ENCODE measurements around the gene CDKN2B. TPM values are rescaled to one million over a fixed set of nuclear protein-coding genes. Genes with fewer than 3 reads are reported as not detected.
"Not testable (repeated sequence)": the region's sequence is repeated elsewhere in the genome, so short reads cannot be mapped to it uniquely, and the experiment has no call there.

Gene CDKN2B
- total RNA-seq, 1 experiment from 2014 or later: 0.05 TPM

GRCh38 chr9:21964925-21965385, 44.1 kb downstream of the CDKN2B start:
- Histone ChIP-seq H3K27me3 (ENCODE audit: control insufficient read depth, insufficient read depth, low read length) (no peaks in the 10 kb centered on the region), H3K27ac (ENCODE audit: low read length) (no peak overlapping the region), H3K9me3 (ENCODE audit: control insufficient read depth, insufficient read depth, low read depth, low read length) (no peaks in the 10 kb centered on the region), H3K4me3 (ENCODE audit: low read depth in 2 of 2, low read length in 2 of 2) (no peak overlapping the region), H3K36me3 (ENCODE audit: control insufficient read depth, insufficient read depth, low read length) (no peaks in the 10 kb centered on the region), H3K4me1 (ENCODE audit: control insufficient read depth, insufficient read depth, low read length) (no peaks in the 10 kb centered on the region)
- intact Hi-C loops (cut with micrococcal nuclease; ENCODE audit: unreplicated experiment) (no loop called here), in situ Hi-C loops (cut with HindIII; ENCODE audit: low pct_unique_long_range_greater_than_20kb, low sequenced_read_pairs) (no loop called here)
- BruUV-seq (replicated peaks): no TSS peak
- no peak for ATAC-seq
- POLR2A ChIA-PET: no interaction called here
- CTCF ChIA-PET: no interaction called here
- no peak for DNase-seq (ENCODE audit: low read depth, low spot score)
- TF ChIP-seq POLR2AphosphoS5 (IDR thresholded peaks at IDR 0.05; ENCODE audit: low read depth, low read length) (no peak), TCF7L2 (IDR thresholded peaks at IDR 0.05; ENCODE audit: low read depth, low read length) (no peak), CTCF (IDR thresholded peaks at IDR 0.05) (no peak), SIN3A (IDR thresholded peaks at IDR 0.05; ENCODE audit: borderline replicate concordance, insufficient read depth, low read depth, low read length) (no peak), REST (IDR thresholded peaks at IDR 0.05; ENCODE audit: insufficient read depth in 1 of 2, low read depth in 2 of 2, low read length in 1 of 2) (no peak)

GRCh38 chr9:21961569-21961968, 47.5 kb downstream of the CDKN2B start:
- Histone ChIP-seq H3K4me3 (ENCODE audit: low read depth in 2 of 2, low read length in 2 of 2) (no peak overlapping the region), H3K27ac (ENCODE audit: low read length) (no peak overlapping the region), H3K4me1 (ENCODE audit: control insufficient read depth, insufficient read depth, low read length) (no peaks in the 10 kb centered on the region), H3K9me3 (ENCODE audit: control insufficient read depth, insufficient read depth, low read depth, low read length) (no peaks in the 10 kb centered on the region), H3K36me3 (ENCODE audit: control insufficient read depth, insufficient read depth, low read length) (no peaks in the 10 kb centered on the region), H3K27me3 (ENCODE audit: control insufficient read depth, insufficient read depth, low read length) (no peaks in the 10 kb centered on the region)
- CTCF ChIA-PET: no interaction called here
- TF ChIP-seq CTCF (IDR thresholded peaks at IDR 0.05): no peak
- no peak for TF ChIP-seq TCF7L2 (IDR thresholded peaks at IDR 0.05; ENCODE audit: low read depth, low read length)
- no peak for TF ChIP-seq REST (IDR thresholded peaks at IDR 0.05; ENCODE audit: insufficient read depth in 1 of 2, low read depth in 2 of 2, low read length in 1 of 2)
- TF ChIP-seq SIN3A (IDR thresholded peaks at IDR 0.05; ENCODE audit: borderline replicate concordance, insufficient read depth, low read depth, low read length): no peak
- no peak for TF ChIP-seq POLR2AphosphoS5 (IDR thresholded peaks at IDR 0.05; ENCODE audit: low read depth, low read length)
- POLR2A ChIA-PET: no interaction called here
- in situ Hi-C loops (cut with HindIII; ENCODE audit: low pct_unique_long_range_greater_than_20kb, low sequenced_read_pairs) (no loop called here), intact Hi-C loops (cut with micrococcal nuclease; ENCODE audit: unreplicated experiment) (no loop called here)
- DNase-seq (ENCODE audit: low read depth, low spot score) (no peak), ATAC-seq (no peak)
- BruUV-seq (replicated peaks): no TSS peak

GRCh38 chr9:21959268-21959667, 49.8 kb downstream of the CDKN2B start:
- H3K4me3 ChIP-seq (ENCODE audit: low read depth in 2 of 2, low read length in 2 of 2); intact Hi-C loops (cut with micrococcal nuclease; ENCODE audit: unreplicated experiment); H3K36me3 ChIP-seq (ENCODE audit: control insufficient read depth, insufficient read depth, low read length); DNase-seq (ENCODE audit: low read depth, low spot score); H3K27ac ChIP-seq (ENCODE audit: low read length); H3K9me3 ChIP-seq (ENCODE audit: control insufficient read depth, insufficient read depth, low read depth, low read length); CTCF ChIA-PET; ATAC-seq; H3K4me1 ChIP-seq (ENCODE audit: control insufficient read depth, insufficient read depth, low read length); POLR2A ChIA-PET; BruUV-seq (replicated peaks); H3K27me3 ChIP-seq (ENCODE audit: control insufficient read depth, insufficient read depth, low read length); in situ Hi-C loops (cut with HindIII; ENCODE audit: low pct_unique_long_range_greater_than_20kb, low sequenced_read_pairs): not testable (repeated sequence)
